Measurements from ENCODE around the gene PCDH9. TPM values are rescaled to one million over a fixed set of nuclear protein-coding genes. Genes with fewer than 3 reads are reported as not detected.

Gene PCDH9
- total RNA-seq, 2 donors from 2014 or later, result 0.95 to 1.8 TPM

DNA sequence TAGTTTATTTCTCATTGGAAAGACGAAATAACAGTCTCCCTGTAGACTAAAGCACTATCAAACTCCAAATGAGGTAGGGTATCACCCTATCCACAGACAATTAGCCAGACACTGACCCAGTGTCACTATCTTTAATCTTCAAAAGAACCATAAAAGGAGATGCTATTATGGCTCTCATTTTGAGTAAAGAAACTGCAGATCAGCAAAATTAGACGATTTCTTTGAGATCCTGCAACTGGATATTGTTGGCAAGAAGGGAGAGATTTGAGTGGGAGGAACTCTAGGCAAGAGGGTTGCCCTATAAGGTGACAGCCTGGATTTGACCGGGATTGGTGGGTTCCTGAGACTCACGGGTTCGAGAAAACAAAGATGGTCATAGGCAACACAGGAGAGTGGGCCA is 71.2 kb downstream of the PCDH9 start:
- H3K27ac Mint-ChIP-seq, result no peak overlapping the region
- no peaks in the 10 kb centered on the region for H3K9me3 Mint-ChIP-seq
- no peak overlapping the region for H3K4me3 Mint-ChIP-seq
- WGBS, 2 experiments (ENCODE audit: insufficient coverage in 1 of 2, insufficient read length in 1 of 2), result 88 to 100% methylated on average over 5 of the region's 5 CpGs
- no peak for DNase-seq
- Histone ChIP-seq H3K27ac (ENCODE audit: low read depth, low read length) (no peak overlapping the region), H3K9me3 (ENCODE audit: control insufficient read depth, low read length) (no peaks in the 10 kb centered on the region), H3K36me3 (ENCODE audit: control insufficient read depth, insufficient read depth, low read length) (no peaks in the 10 kb centered on the region), H3K9ac (ENCODE audit: extremely low read depth, low read length, poor library complexity, severe bottlenecking) (no peak overlapping the region), H3K4me3 (ENCODE audit: low read length) (no peak overlapping the region), H3K27me3 (ENCODE audit: control insufficient read depth, insufficient read depth, low read length, poor library complexity, severe bottlenecking) (no peaks in the 10 kb centered on the region), H3K4me1 (ENCODE audit: control insufficient read depth, insufficient read depth, low read length) (no peaks in the 10 kb centered on the region)
- H3K4me1 Mint-ChIP-seq, result no peaks in the 10 kb centered on the region
- no peaks in the 10 kb centered on the region for H3K36me3 Mint-ChIP-seq (ENCODE audit: low read depth)
- no peaks in the 10 kb centered on the region for H3K27me3 Mint-ChIP-seq (ENCODE audit: insufficient read depth)
- no peak for TF ChIP-seq CTCF (conservative IDR thresholded peaks at IDR 0.05)

DNA sequence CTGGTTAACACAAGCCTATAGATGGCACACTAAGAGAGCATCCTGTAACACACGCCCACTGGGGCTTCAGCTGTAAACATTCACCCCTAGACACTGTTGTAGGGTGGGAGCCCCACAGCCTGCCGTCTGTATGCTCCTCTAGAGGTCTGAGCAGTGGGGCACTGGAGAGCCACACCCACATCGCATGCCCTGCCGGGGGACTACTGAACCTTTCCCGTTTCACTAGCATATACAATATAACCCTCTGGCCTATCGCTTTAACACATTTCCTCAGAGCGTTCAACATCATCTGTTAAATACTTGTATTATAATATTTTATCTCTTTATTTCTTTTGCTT is 73.4 kb downstream of the PCDH9 start:
- no peaks in the 10 kb centered on the region for H3K4me1 ChIP-seq (ENCODE audit: control insufficient read depth, insufficient read depth, low read length)

DNA sequence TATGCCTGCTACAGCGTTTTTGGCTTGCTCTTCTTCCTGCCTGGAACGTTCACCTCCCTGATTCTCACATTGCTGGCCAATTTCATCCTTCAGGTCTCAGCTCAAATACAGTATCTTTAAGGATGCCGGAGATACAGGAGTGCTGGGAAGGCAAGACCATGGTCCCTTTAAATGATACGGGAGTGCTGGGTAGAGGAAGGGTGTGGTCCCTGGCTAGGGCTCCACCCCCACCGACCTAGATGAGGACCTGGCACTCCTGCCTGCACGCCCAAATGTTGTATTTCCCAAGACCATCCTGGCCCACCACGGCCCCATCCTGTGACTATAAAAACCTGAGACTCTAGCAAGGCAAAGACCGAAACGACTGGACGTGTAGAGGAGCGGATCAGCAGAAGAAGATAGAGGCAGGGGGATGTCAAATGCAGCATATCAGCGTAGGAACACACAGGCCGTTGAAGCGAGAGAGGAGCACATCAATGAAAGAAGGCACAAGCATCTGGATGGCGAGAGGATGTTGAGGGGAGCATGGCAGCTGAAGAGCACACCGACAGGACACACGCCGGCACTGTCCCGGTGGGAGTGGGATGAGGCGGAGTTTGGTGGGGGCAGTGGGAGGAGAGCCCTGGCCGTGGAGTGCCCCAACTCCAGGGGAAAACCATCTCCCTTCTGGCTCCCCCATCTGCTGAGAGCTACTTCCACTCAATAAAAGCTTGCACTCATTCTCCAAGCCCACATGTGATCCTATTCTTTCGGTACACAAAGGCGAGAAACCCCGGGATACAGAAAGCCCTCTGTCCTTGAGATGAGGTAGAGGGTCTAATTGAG is 74.0 kb downstream of the PCDH9 start:
- Mint-ChIP-seq H3K27me3 (ENCODE audit: insufficient read depth) (no peaks in the 10 kb centered on the region), H3K36me3 (ENCODE audit: low read depth) (no peaks in the 10 kb centered on the region), H3K4me3 (no peak overlapping the region), H3K27ac (no peak overlapping the region), H3K9me3 (no peaks in the 10 kb centered on the region), H3K4me1 (no peaks in the 10 kb centered on the region)
- H3K9ac ChIP-seq (ENCODE audit: extremely low read depth, low read length, poor library complexity, severe bottlenecking), result no peak overlapping the region
- no peaks in the 10 kb centered on the region for H3K9me3 ChIP-seq (ENCODE audit: control insufficient read depth, low read length)
- TF ChIP-seq CTCF (conservative IDR thresholded peaks at IDR 0.05), result no peak
- DNase-seq, result no peak
- 86 to 92% methylated on average over 19 to 24 of the region's 24 CpGs for WGBS, 2 experiments (ENCODE audit: insufficient coverage in 1 of 2, insufficient read length in 1 of 2)
- H3K4me1 ChIP-seq (ENCODE audit: control insufficient read depth, insufficient read depth, low read length), result no peaks in the 10 kb centered on the region
- no peak overlapping the region for H3K27ac ChIP-seq (ENCODE audit: low read depth, low read length)
- H3K36me3 ChIP-seq (ENCODE audit: control insufficient read depth, insufficient read depth, low read length), result no peaks in the 10 kb centered on the region
- H3K4me3 ChIP-seq (ENCODE audit: low read length), result no peak overlapping the region
- H3K27me3 ChIP-seq (ENCODE audit: control insufficient read depth, insufficient read depth, low read length, poor library complexity, severe bottlenecking), result no peaks in the 10 kb centered on the region

More for the DNA sequence above, 73.4 kb downstream of the PCDH9 start:
- Mint-ChIP-seq H3K36me3 (ENCODE audit: low read depth) (no peaks in the 10 kb centered on the region), H3K27me3 (ENCODE audit: insufficient read depth) (no peaks in the 10 kb centered on the region), H3K4me3 (no peak overlapping the region), H3K9me3 (no peaks in the 10 kb centered on the region), H3K27ac (no peak overlapping the region), H3K4me1 (no peaks in the 10 kb centered on the region)
- 76 to 80% methylated on average over 1 to 5 of the region's 7 CpGs for WGBS, 2 experiments (ENCODE audit: insufficient coverage in 1 of 2, insufficient read length in 1 of 2)
- TF ChIP-seq CTCF (conservative IDR thresholded peaks at IDR 0.05), result peak; percentile 42
- no peak overlapping the region for H3K27ac ChIP-seq (ENCODE audit: low read depth, low read length)
- H3K4me3 ChIP-seq (ENCODE audit: low read length), result no peak overlapping the region
- DNase-seq, result peak; percentile 48
- H3K9ac ChIP-seq (ENCODE audit: extremely low read depth, low read length, poor library complexity, severe bottlenecking), result no peak overlapping the region
- H3K36me3 ChIP-seq (ENCODE audit: control insufficient read depth, insufficient read depth, low read length), result no peaks in the 10 kb centered on the region
- no peaks in the 10 kb centered on the region for H3K27me3 ChIP-seq (ENCODE audit: control insufficient read depth, insufficient read depth, low read length, poor library complexity, severe bottlenecking)
- no peaks in the 10 kb centered on the region for H3K9me3 ChIP-seq (ENCODE audit: control insufficient read depth, low read length)
